Neural cell (in vitro differentiated cells): ENCODE results near the gene CD300LG. TPM values are rescaled to one million over a fixed set of nuclear protein-coding genes. Genes with fewer than 3 reads are reported as not detected.
"Not testable (repeated sequence)": the region's sequence is repeated elsewhere in the genome, so short reads cannot be mapped to it uniquely, and the experiment has no call there.

Source experiments
- H2AFZ ChIP-seq: fragments of 200-600, 300-800 bp; sonication (generic), shearing (Covaris generic); 2 replicates; pipeline ENCODE4 v1.6.0; 2014; ENCODE audit warnings: low read depth, mild to moderate bottlenecking, antibody characterized with exemption, low read length, moderate library complexity
- H3F3A ChIP-seq: fragments of 200-600 bp; shearing (Covaris generic); 2 replicates; pipeline ENCODE4 v1.6.1; 2016; ENCODE audit warnings: mild to moderate bottlenecking, moderate library complexity, mixed read lengths, antibody characterized with exemption, low read length; ENCODE audit not compliant: insufficient read depth, poor library complexity, severe bottlenecking
- H3K27ac ChIP-seq: fragments of 200-600, 300-800 bp; sonication (generic), shearing (Covaris generic); 2 replicates; pipeline ENCODE4 v1.5.1; 2014; ENCODE audit warnings: mild to moderate bottlenecking, low read length, moderate library complexity
- H3K27me3 ChIP-seq: fragments of 300-800, 200-600 bp; sonication (generic), shearing (Covaris generic); 2 replicates; pipeline ENCODE4 v1.6.0; 2014; ENCODE audit warnings: mild to moderate bottlenecking, low read depth, low read length, moderate library complexity; ENCODE audit not compliant: insufficient read depth
- H3K36me3 ChIP-seq: fragments of 300-800, 200-600 bp; sonication (generic), shearing (Covaris generic); 2 replicates; pipeline ENCODE4 v1.5.1; 2014; ENCODE audit warnings: mild to moderate bottlenecking, antibody characterized with exemption, low read length, moderate library complexity; ENCODE audit not compliant: insufficient read depth
- H3K4me2 ChIP-seq: fragments of 300-800, 200-600 bp; sonication (generic), shearing (Covaris generic); 2 replicates; pipeline ENCODE4 v1.6.0; 2014; ENCODE audit warnings: mild to moderate bottlenecking, low read length
- H3K4me3 ChIP-seq: fragments of 300-800, 200-600 bp; sonication (generic), shearing (Covaris generic); 2 replicates; pipeline ENCODE4 v1.5.1; 2014; ENCODE audit warnings: mild to moderate bottlenecking, low read length, moderate library complexity
- H3K79me2 ChIP-seq: fragments of 200-600 bp; shearing (Covaris generic); replicated peaks from 2 replicates; pipeline ENCODE4 v1.6.0; 2014; ENCODE audit warnings: mild to moderate bottlenecking, low read length, moderate library complexity; ENCODE audit not compliant: insufficient read depth
- H3K9ac ChIP-seq: fragments of 300-800, 200-600 bp; sonication (generic), shearing (Covaris generic); 2 replicates; pipeline ENCODE4 v1.6.1; 2016; ENCODE audit warnings: mild to moderate bottlenecking, low read length, mixed read lengths
- H3K9me2 ChIP-seq: fragments of 200-600 bp; shearing (Covaris generic); 2 replicates; pipeline ENCODE4 v1.6.1; 2016; ENCODE audit warnings: mild to moderate bottlenecking, low read length, mixed read lengths; ENCODE audit not compliant: insufficient read depth
- H3K9me3 ChIP-seq: fragments of 200-600, 300-800 bp; sonication (generic), shearing (Covaris generic); 2 replicates; pipeline ENCODE4 v1.6.1; 2016; ENCODE audit warnings: mild to moderate bottlenecking, mixed run types, low read length, moderate library complexity, mixed read lengths
- H4K20me1 ChIP-seq: fragments of 200-600 bp; shearing (Covaris generic); 2 replicates; pipeline ENCODE4 v1.6.1; 2016; ENCODE audit warnings: mild to moderate bottlenecking, mixed run types; ENCODE audit not compliant: insufficient read depth
- EP300 ChIP-seq: fragments of 450-650 bp; conservative IDR thresholded peaks from 2 replicates; pipeline ENCODE4 v1.6.1; 2014; ENCODE audit warnings: antibody characterized with exemption, mild to moderate bottlenecking, moderate library complexity; ENCODE audit not compliant: poor library complexity, severe bottlenecking
- EZH2 ChIP-seq: fragments of 200-600, 300-800 bp; shearing (Covaris generic), sonication (generic); IDR thresholded peaks from 2 replicates; pipeline ENCODE4 v1.6.1; 2014; ENCODE audit warnings: antibody characterized with exemption, low read length, borderline replicate concordance, mild to moderate bottlenecking; ENCODE audit not compliant: insufficient read depth, poor library complexity, severe bottlenecking
- MXI1 ChIP-seq: fragments of 450-650 bp; conservative IDR thresholded peaks from 2 replicates; pipeline ENCODE4 v1.6.1; 2014; ENCODE audit warnings: antibody characterized with exemption, mild to moderate bottlenecking; ENCODE audit not compliant: poor library complexity, severe bottlenecking
- POLR2AphosphoS5 ChIP-seq: IDR thresholded peaks from 2 replicates; pipeline ENCODE4 v1.6.1; 2012
- RAD21 ChIP-seq: fragments of 450-650 bp; conservative IDR thresholded peaks from 2 replicates; pipeline ENCODE4 v1.6.1; 2014; ENCODE audit warnings: antibody characterized with exemption, mild to moderate bottlenecking, moderate library complexity
- REST ChIP-seq: IDR thresholded peaks from 2 replicates; pipeline ENCODE4 v1.6.1; 2012; ENCODE audit warnings: borderline replicate concordance
- SMC3 ChIP-seq: fragments of 450-650 bp; conservative IDR thresholded peaks from 2 replicates; pipeline ENCODE4 v1.6.1; 2014; ENCODE audit warnings: antibody characterized with exemption, mild to moderate bottlenecking, moderate library complexity; ENCODE audit not compliant: poor library complexity
- TAF1 ChIP-seq: IDR thresholded peaks from 2 replicates; pipeline ENCODE4 v1.6.1; 2012; ENCODE audit warnings: low read depth
- polyA plus RNA-seq: library from polyadenylated mRNA; depleted of rRNA; stranded (reverse); fragments of >200 nt; gene quantifications from 2 replicates; pipeline ENCODE4 v1.2.3, GENCODE V29; 2014
- TF ChIP-seq, protein P1 (sequence below): fragments of 450-650 bp; IDR thresholded peaks from 2 replicates; pipeline ENCODE4 v1.5.1; 2014; ENCODE audit warnings: antibody characterized with exemption, mild to moderate bottlenecking, moderate library complexity; ENCODE audit not compliant: poor library complexity, severe bottlenecking

Gene CD300LG
- polyA plus RNA-seq, 1 donor from 2014 or later: not detected

DNA sequence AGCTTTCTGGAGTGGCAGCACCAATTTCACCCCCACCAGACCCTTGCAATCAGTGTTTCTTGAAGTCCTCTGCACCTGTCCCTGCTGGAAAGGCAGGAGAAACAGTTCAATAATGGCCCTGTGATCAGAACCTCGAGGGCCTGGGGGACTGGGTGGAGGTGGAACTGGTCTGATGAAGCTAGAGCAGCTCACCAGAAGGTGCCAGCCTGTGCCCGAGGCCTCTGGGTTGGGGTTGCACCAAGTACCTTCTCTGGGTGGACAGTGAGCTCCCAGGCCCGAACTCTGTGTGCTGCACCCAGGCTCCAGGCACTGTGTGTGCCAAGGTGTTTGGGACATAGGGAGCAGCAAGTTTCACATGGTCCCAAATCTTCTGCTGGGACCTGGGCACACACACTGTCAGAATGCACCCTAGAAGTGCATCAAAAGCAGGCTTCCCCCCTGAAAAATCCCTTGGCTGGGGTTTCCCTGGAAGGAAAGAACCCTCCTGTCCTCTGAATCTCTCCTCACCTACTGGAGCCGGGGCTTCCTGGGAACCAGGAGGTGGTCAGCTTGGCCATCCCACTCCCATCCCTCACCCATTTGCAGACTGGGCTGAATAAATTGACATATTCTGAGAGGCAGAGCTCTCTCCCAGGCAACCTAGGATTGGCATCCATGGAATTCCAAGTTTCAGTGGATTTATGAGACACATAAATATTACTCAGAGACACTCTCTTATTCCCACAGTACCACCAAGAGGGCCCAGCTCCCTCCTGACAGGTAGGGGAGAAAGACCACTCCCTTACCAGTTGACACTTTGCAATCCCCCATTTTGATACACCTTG, 17.4 kb downstream of the CD300LG start:
- H3K79me2 ChIP-seq: no peaks in the 10 kb centered on the region

GRCh38 chr17:43868226-43868994, 21.4 kb downstream of the CD300LG start:
- no peaks in the 10 kb centered on the region for H4K20me1 ChIP-seq
- no peaks in the 10 kb centered on the region for H3K9me2 ChIP-seq
- no peaks in the 10 kb centered on the region for H3K9me3 ChIP-seq
- no peak overlapping the region for H3K9ac ChIP-seq
- no peak overlapping the region for H3K4me2 ChIP-seq
- no peaks in the 10 kb centered on the region for H3K36me3 ChIP-seq
- no peaks in the 10 kb centered on the region for H3F3A ChIP-seq
- TF ChIP-seq REST (no peak), TAF1 (no peak), POLR2AphosphoS5 (no peak), RAD21 (no peak), EP300 (no peak), EZH2 (no peak), SMC3 (no peak), MXI1 (no peak)
- TF ChIP-seq, protein P1, sequence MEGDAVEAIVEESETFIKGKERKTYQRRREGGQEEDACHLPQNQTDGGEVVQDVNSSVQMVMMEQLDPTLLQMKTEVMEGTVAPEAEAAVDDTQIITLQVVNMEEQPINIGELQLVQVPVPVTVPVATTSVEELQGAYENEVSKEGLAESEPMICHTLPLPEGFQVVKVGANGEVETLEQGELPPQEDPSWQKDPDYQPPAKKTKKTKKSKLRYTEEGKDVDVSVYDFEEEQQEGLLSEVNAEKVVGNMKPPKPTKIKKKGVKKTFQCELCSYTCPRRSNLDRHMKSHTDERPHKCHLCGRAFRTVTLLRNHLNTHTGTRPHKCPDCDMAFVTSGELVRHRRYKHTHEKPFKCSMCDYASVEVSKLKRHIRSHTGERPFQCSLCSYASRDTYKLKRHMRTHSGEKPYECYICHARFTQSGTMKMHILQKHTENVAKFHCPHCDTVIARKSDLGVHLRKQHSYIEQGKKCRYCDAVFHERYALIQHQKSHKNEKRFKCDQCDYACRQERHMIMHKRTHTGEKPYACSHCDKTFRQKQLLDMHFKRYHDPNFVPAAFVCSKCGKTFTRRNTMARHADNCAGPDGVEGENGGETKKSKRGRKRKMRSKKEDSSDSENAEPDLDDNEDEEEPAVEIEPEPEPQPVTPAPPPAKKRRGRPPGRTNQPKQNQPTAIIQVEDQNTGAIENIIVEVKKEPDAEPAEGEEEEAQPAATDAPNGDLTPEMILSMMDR: no peak
- H3K27me3 ChIP-seq: no peaks in the 10 kb centered on the region
- no peak overlapping the region for H2AFZ ChIP-seq
- H3K79me2 ChIP-seq: no peaks in the 10 kb centered on the region
- H3K27ac ChIP-seq: no peak overlapping the region
- H3K4me3 ChIP-seq: no peak overlapping the region

More for the DNA sequence above, 17.4 kb downstream of the CD300LG start:
- no peaks in the 10 kb centered on the region for H3K9me2 ChIP-seq
- no peaks in the 10 kb centered on the region for H3K9me3 ChIP-seq
- no peaks in the 10 kb centered on the region for H3K36me3 ChIP-seq
- no peak overlapping the region for H3K9ac ChIP-seq
- TF ChIP-seq EP300: no peak
- TF ChIP-seq, protein P1: no peak
- TF ChIP-seq MXI1: no peak
- no peaks in the 10 kb centered on the region for H4K20me1 ChIP-seq
- no peak overlapping the region for H2AFZ ChIP-seq
- no peak overlapping the region for H3K4me2 ChIP-seq
- no peak overlapping the region for H3K4me3 ChIP-seq
- no peak overlapping the region for H3K27ac ChIP-seq
- H3F3A ChIP-seq: no peaks in the 10 kb centered on the region
- no peaks in the 10 kb centered on the region for H3K27me3 ChIP-seq

DNA sequence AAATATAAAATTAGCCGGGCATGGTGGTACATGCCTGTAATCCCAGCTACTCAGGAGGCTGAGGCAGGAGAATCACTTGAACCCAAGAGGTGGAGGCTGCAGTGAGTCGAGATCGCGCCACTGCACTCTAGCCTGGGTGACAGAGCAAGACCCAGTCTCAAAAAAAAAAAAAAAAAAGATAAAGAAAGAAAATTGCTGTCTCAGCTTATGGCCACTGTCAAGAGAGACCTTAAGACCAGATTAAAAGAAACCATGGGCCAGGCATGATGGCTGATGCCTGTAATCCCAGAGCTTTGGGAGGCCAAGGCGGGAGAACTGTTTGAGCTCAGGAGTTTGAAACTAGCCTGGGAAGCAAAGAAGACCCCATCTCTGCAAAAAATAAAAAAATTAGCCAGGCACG, 22.1 kb downstream of the CD300LG start:
- H3K9me3 ChIP-seq, H3K4me3 ChIP-seq, H3K4me2 ChIP-seq, H3K9me2 ChIP-seq, H3K79me2 ChIP-seq, H2AFZ ChIP-seq, H3K36me3 ChIP-seq, H4K20me1 ChIP-seq, H3K27ac ChIP-seq, H3F3A ChIP-seq, H3K27me3 ChIP-seq, H3K9ac ChIP-seq: not testable (repeated sequence)
